ENCODE results near the gene DMBT1.
"Not testable (repeated sequence)": the region's sequence is repeated elsewhere in the genome, so short reads cannot be mapped to it uniquely, and the experiment has no call there.

DMBT1 gene

GRCh38 chr10:122587098-122587760, 26.7 kb downstream of the DMBT1 start:
- no peak for DNase-seq

- DNase-seq = no peak
Observed at GRCh38 chr10:122588381-122588780, 27.8 kb downstream of the DMBT1 start.

DNA sequence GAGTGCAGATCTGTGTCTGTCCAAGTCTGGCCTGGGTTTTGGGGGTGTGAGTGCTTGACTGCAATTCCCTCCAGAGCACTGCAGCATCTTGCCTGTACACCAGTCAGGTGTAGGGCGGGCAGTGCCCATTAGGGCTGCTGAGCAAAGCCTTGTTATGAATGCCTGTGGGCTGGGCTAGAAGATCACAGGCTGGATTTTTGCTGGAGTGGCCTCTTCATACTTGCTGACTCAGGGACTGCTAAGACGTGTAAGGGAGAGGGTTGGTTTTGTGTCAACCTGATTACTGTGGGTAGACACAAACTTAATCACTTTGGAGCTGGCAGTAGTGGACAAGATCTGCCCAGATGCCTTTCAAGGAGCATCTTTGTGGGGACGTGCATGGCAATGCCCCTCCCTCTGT, 29.6 kb downstream of the DMBT1 start:
- DNase-seq = no peak

GRCh38 chr10:122591736-122592135, 31.2 kb downstream of the DMBT1 start:
- DNase-seq = no peak

DNA sequence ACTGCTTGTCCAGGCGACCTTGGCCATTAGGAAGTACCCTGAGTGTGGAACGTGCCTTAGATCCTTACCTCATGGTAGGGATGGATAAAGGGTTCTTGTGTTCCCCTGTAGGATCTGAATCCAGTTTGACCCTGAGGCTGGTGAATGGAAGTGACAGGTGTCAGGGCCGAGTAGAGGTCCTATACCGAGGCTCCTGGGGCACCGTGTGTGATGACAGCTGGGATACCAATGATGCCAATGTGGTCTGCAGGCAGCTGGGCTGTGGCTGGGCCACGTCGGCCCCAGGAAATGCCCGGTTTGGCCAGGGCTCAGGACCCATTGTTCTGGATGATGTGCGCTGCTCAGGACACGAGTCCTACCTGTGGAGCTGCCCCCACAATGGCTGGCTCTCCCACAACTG, 31.6 kb downstream of the DMBT1 start:
- DNase-seq = no peak

- no peak for DNase-seq
Observed at GRCh38 chr10:122617476-122618270, 57.1 kb downstream of the DMBT1 start.

DNA sequence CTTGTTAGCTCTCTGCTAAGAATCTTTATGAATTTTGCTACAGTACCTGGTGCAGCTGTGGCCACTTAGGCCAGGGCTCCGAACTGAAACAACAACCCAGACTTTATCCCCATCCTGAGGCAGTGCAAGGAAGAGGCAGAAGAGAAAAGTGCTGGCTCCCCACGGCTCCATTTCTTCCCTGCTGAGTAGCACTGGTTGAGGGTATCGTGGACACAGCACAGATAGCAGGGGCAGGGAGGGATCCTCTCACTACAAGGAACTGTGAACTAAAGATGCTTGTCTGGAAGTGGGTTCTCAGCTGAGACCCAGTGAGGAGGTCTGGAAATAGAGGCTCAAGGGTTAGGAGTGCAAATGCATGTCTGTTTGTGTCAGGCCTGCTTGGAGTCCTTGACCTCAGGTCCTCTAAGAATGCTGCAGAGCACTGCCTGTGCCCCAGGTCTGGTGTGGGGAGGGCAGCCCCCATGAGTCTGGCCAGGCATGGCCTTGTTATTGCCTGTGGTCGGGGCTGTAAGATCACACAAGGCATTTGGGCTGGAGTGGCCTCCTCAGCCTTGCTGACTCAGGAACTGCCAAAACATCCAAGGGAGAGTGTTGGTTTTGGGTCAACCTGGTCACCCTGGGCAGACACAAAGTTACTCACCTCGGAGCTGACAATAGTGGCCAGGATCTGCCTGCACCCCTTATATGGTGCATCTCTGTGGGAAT, 58.1 kb downstream of the DMBT1 start:
- DNase-seq = no peak

DNA sequence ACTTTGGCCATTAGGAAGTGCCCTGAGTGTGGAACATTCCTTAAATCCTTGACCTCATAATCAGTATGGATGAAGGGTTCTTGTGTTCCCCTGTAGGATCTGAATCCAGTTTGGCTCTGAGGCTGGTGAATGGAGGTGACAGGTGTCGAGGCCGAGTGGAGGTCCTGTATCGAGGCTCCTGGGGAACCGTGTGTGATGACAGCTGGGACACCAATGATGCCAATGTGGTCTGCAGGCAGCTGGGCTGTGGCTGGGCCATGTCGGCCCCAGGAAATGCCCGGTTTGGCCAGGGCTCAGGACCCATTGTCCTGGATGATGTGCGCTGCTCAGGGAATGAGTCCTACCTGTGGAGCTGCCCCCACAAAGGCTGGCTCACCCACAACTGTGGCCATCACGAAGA, 60.4 kb downstream of the DMBT1 start:
- not testable (repeated sequence) for DNase-seq

- DNase-seq = no peak
Observed at GRCh38 chr10:122624546-122624945, 64.0 kb downstream of the DMBT1 start.

DNA sequence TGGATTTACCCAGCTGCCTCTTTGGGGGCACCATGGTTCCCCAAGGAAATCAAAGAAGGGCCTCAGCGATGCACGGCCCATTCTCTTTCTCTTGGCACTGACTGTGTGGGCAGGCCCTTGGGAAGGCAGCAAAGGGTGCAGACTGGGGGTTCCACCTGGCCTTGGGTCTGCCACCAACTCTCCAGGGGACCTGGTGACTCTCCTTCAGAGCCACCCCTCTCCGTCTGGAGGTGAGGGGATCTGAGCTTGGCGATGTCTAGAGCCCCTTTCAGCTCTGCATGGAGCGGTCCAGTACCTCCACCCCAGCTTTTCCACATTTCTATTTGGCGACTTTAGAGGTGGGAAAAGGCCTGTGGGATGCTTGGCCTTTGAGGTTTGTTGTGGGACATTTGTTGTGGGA, 70.0 kb downstream of the DMBT1 start:
- DNase-seq = no peak

GRCh38 chr10:122632031-122632430, 71.5 kb downstream of the DMBT1 start:
- no peak for DNase-seq

DNA sequence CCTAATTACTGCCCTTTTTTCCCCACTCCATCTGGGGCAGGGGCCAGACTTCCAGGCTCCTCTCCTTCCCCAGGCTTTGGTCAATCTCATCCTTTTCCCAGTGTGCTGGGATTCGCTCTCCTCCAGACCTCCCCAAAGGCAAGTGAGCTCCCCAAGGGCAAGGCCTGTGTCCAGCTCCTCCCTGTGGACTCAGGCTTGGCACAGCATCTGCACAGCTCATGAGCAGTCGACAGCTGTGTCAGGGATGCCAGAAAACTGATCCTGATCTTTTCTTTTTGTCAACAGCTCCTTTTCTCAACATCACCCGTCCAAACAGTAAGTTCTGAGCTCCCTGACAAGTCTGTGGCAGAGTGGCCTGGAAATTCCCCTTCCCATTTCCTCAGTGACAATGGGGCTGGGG, 72.0 kb downstream of the DMBT1 start:
- no peak for DNase-seq

GRCh38 chr10:122636953-122637352, 76.4 kb downstream of the DMBT1 start:
- DNase-seq = no peak

- no peak for DNase-seq
Observed at GRCh38 chr10:122637376-122637775, 76.8 kb downstream of the DMBT1 start.

DNA sequence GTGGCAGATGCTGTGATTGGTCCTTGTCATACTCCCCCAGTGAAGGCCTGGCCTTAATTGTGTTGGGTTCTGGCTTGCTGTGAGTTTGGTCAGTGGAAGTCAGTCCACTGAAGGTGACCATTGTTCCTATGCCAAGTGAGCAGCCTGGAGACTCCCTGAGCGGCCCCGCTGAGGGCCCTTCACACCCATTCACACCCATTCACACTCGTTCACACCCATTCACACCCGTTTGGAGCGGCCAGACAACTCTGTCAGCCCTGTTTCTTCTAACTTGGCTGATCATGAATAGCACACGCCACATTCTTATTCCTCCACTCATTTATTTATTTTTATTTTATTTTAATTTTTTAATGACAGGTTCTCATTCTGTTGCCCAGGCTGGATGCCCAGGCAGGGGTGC, 77.6 kb downstream of the DMBT1 start:
- no peak for DNase-seq

DNA sequence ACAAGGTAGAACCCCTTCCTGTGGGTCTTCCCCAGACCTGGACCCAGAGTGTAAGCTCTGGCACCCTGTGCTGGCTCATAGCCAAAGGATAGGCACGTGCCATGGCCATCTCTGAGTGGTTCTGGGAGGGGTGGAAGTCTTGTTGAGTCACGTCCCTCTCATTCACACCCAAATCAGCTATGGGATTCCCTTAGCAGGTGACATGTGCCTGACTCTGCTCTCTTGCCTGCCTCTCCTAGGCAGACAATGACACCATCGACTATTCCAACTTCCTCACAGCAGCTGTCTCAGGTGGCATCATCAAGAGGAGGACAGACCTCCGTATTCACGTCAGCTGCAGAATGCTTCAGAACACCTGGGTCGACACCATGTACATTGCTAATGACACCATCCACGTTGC, 79.2 kb downstream of the DMBT1 start:
- DNase-seq = no peak

GRCh38 chr10:122640921-122641320, 80.4 kb downstream of the DMBT1 start:
- no peak for DNase-seq

- no peak for DNase-seq
Observed at GRCh38 chr10:122642726-122643605, 82.4 kb downstream of the DMBT1 start.

- DNase-seq = no peak
Observed at GRCh38 chr10:122643931-122644534, 83.5 kb downstream of the DMBT1 start.

DNA sequence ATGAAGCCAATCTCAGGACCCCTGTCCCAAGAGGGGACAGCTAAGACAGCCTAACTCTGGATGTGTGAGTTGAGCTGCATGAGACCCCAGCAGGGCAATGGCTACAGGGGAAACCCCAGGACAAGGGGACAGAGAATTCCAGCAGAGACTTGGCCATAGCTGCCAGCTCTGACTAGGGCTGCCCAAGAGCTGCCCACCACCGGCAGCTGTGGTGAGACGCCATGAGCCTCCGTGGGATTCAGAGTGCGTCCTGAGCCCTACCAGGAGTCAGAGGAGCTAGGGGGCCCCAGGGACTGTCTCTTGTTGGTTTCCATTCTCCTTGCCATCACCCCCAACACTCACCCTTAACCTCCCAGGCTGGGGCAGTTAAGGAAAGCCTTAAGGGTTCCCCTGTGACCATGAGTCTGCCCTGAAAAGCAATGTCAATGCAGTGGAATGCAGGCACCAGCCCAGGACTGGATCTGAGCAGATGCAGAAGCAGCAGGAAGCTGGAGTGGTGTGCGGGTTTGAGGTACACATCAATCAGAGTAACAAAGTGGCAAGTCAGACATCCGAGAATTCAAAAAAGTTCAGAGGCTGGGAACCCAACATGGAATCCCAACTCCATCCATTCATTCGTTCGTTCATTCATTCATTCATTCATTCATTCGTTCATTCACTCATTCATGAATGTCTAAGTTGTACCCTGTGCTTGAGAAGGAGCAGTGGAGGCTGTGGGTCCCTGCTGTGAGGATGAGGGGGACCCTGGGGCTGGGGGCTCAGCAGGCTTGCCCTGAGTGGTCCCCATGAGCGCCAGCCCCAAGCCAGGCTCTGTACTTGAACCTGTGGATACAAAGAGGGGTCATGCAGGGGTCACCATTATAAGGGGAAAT, 86.2 kb downstream of the DMBT1 start:
- DNase-seq = no peak

DNA sequence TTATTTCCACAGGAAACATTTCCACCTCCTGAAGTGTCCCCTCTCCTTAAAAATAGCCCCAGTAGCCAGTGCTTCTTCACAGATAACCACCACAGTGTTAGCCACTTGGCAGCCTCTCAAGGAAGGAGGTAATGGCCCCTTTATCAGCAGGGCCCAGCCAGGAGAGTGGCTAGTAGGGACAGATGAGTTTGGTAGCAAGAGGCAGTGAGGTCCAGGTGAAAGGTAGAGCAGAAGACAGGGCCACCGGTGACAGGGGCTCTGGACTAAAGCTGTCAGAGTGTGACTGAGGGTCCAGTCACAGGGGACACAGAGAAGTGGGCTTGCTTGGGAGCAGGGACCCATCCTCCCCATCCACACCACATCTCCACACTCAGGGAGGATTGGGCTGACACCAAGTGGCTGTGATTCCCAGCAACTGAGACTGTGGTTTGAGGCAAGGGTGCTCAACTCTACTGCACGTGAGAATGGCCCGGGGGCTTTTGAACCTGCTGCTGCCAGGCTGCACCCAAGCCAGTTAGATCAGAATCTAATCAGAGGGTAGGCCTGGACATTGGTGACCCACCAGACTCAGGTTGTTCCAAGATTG, 86.9 kb downstream of the DMBT1 start:
- DNase-seq = no peak
